Measurements from ENCODE around the gene RTN4.

GRCh38 chr2:55014962-55015939 is 35.0 kb downstream of the RTN4 start:
- TF ChIP-seq EZH2 (IDR thresholded peaks at IDR 0.05; ENCODE audit: borderline replicate concordance, low read depth, low read length, severe bottlenecking): no peak
- TF ChIP-seq, protein P1, sequence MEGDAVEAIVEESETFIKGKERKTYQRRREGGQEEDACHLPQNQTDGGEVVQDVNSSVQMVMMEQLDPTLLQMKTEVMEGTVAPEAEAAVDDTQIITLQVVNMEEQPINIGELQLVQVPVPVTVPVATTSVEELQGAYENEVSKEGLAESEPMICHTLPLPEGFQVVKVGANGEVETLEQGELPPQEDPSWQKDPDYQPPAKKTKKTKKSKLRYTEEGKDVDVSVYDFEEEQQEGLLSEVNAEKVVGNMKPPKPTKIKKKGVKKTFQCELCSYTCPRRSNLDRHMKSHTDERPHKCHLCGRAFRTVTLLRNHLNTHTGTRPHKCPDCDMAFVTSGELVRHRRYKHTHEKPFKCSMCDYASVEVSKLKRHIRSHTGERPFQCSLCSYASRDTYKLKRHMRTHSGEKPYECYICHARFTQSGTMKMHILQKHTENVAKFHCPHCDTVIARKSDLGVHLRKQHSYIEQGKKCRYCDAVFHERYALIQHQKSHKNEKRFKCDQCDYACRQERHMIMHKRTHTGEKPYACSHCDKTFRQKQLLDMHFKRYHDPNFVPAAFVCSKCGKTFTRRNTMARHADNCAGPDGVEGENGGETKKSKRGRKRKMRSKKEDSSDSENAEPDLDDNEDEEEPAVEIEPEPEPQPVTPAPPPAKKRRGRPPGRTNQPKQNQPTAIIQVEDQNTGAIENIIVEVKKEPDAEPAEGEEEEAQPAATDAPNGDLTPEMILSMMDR (IDR thresholded peaks at IDR 0.05; ENCODE audit: borderline replicate concordance, extremely low read depth, low read length, poor library complexity, severe bottlenecking): peak; percentile 74
